ENCODE data around the gene EPHB2. TPM values are rescaled to one million over a fixed set of nuclear protein-coding genes. Genes with fewer than 3 reads are reported as not detected.
"Not testable (repeated sequence)": the region's sequence is repeated elsewhere in the genome, so short reads cannot be mapped to it uniquely, and the experiment has no call there.

EPHB2 gene
- total and polyA plus RNA-seq, 2 experiments from 2014 or later = 1.0 to 5.1 TPM

DNA sequence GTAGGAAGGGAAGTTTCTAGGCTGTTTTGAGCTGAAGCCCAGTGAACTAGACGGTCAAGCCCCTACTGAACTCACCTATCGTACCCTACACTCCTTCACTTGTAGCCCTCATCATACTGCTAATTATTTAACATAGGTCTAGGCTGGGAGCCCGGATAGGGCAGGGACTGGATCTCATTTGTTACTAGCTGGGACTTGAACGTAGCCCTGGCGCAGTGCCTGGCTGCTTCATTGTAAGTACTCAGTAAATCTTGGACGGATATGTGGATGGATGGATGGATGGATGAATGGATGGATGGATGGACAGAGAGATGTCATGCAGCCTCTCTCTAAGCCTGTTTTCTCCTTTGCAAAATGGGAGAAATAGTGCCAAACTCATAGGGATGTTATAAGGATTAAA, 129.2 kb downstream of the EPHB2 start:
- no peak for DNase-seq
- no peak overlapping the region for H3K4me2 ChIP-seq (ENCODE audit: unreplicated experiment)
- no peaks in the 10 kb centered on the region for H3K27me3 ChIP-seq (replicated peaks; ENCODE audit: insufficient read depth)
- TF ChIP-seq EZH2phosphoT487 (IDR thresholded peaks at IDR 0.05; ENCODE audit: insufficient read depth, low read depth) (no peak), EZH2 (IDR thresholded peaks at IDR 0.05; ENCODE audit: insufficient read depth, poor library complexity, severe bottlenecking) (no peak)
- in situ Hi-C loops (cut with MboI) = no loop called here
- no peak overlapping the region for H2AFZ ChIP-seq
- no peak overlapping the region for H3K4me3 ChIP-seq
- no peaks in the 10 kb centered on the region for H3K79me2 ChIP-seq (ENCODE audit: insufficient read depth)
- H4K20me1 ChIP-seq (ENCODE audit: insufficient read depth) = no peaks in the 10 kb centered on the region
- no peak overlapping the region for H3K27ac ChIP-seq
- no peaks in the 10 kb centered on the region for H3K9me2 ChIP-seq (ENCODE audit: insufficient read depth)
- no peak overlapping the region for H3K9ac ChIP-seq
- H3F3A ChIP-seq (ENCODE audit: insufficient read depth) = no peaks in the 10 kb centered on the region
- 82 to 90% methylated on average over 6 of the region's 6 CpGs for WGBS, 2 experiments (ENCODE audit: low coverage in 1 of 2, low lambda C conversion rate in 2 of 2, missing lambda C conversion rate in 2 of 2)
- H3K9me3 ChIP-seq (ENCODE audit: low read depth) = no peaks in the 10 kb centered on the region
- H3K36me3 ChIP-seq (ENCODE audit: low read depth) = no peaks in the 10 kb centered on the region
- H3K4me1 ChIP-seq (ENCODE audit: insufficient read depth) = no peaks in the 10 kb centered on the region

- Histone ChIP-seq H3K27me3 (replicated peaks; ENCODE audit: insufficient read depth) (no peaks in the 10 kb centered on the region), H3K79me2 (ENCODE audit: insufficient read depth) (no peaks in the 10 kb centered on the region), H3K4me3 (no peak overlapping the region), H3F3A (ENCODE audit: insufficient read depth) (no peaks in the 10 kb centered on the region), H3K9ac (no peak overlapping the region), H3K9me2 (ENCODE audit: insufficient read depth) (no peaks in the 10 kb centered on the region), H2AFZ (no peak overlapping the region), H3K27ac (no peak overlapping the region), H3K9me3 (ENCODE audit: low read depth) (no peaks in the 10 kb centered on the region), H3K4me1 (ENCODE audit: insufficient read depth) (no peaks in the 10 kb centered on the region), H3K36me3 (ENCODE audit: low read depth) (no peaks in the 10 kb centered on the region), H4K20me1 (ENCODE audit: insufficient read depth) (no peaks in the 10 kb centered on the region), H3K4me2 (ENCODE audit: unreplicated experiment) (no peak overlapping the region)
- TF ChIP-seq EZH2 (IDR thresholded peaks at IDR 0.05; ENCODE audit: insufficient read depth, poor library complexity, severe bottlenecking) = no peak
- in situ Hi-C loops (cut with MboI) = no loop called here
- DNase-seq = no peak
- whole genome bisulfite sequencing, 2 experiments (ENCODE audit: low coverage in 1 of 2, low lambda C conversion rate in 2 of 2, missing lambda C conversion rate in 2 of 2) = 72 to 73% methylated on average over 3 of the region's 3 CpGs
Measured at GRCh38 chr1:22841142-22841541, 130.5 kb downstream of the EPHB2 start.

GRCh38 chr1:22841860-22842281, 131.2 kb downstream of the EPHB2 start:
- H3K27me3 ChIP-seq (replicated peaks; ENCODE audit: insufficient read depth) = no peaks in the 10 kb centered on the region
- no peak overlapping the region for H3K9ac ChIP-seq
- H4K20me1 ChIP-seq (ENCODE audit: insufficient read depth) = no peaks in the 10 kb centered on the region
- H3K4me3 ChIP-seq = no peak overlapping the region
- TF ChIP-seq EZH2phosphoT487 (IDR thresholded peaks at IDR 0.05; ENCODE audit: insufficient read depth, low read depth) (no peak), EZH2 (IDR thresholded peaks at IDR 0.05; ENCODE audit: insufficient read depth, poor library complexity, severe bottlenecking) (no peak)
- H3K36me3 ChIP-seq (ENCODE audit: low read depth) = no peaks in the 10 kb centered on the region
- H3F3A ChIP-seq (ENCODE audit: insufficient read depth) = no peaks in the 10 kb centered on the region
- H3K9me2 ChIP-seq (ENCODE audit: insufficient read depth) = no peaks in the 10 kb centered on the region
- H3K4me2 ChIP-seq (ENCODE audit: unreplicated experiment) = no peak overlapping the region
- in situ Hi-C loops (cut with MboI) = no loop called here
- H3K9me3 ChIP-seq (ENCODE audit: low read depth) = no peaks in the 10 kb centered on the region
- H3K79me2 ChIP-seq (ENCODE audit: insufficient read depth) = no peaks in the 10 kb centered on the region
- 12 to 18% methylated on average over 8 of the region's 8 CpGs for WGBS, 2 experiments (ENCODE audit: low coverage in 1 of 2, low lambda C conversion rate in 2 of 2, missing lambda C conversion rate in 2 of 2)
- H3K27ac ChIP-seq = no peak overlapping the region
- H2AFZ ChIP-seq = no peak overlapping the region
- H3K4me1 ChIP-seq (ENCODE audit: insufficient read depth) = no peaks in the 10 kb centered on the region
- DNase-seq = peak; percentile 60

- WGBS, 2 experiments (ENCODE audit: low coverage in 1 of 2, low lambda C conversion rate in 2 of 2, missing lambda C conversion rate in 2 of 2) = 93% methylated on average over 11 of the region's 11 CpGs
- H2AFZ ChIP-seq; H3K36me3 ChIP-seq (ENCODE audit: low read depth); H3K4me1 ChIP-seq (ENCODE audit: insufficient read depth); H3K9me3 ChIP-seq (ENCODE audit: low read depth); H4K20me1 ChIP-seq (ENCODE audit: insufficient read depth); H3K27me3 ChIP-seq (replicated peaks; ENCODE audit: insufficient read depth); H3K9me2 ChIP-seq (ENCODE audit: insufficient read depth); DNase-seq; H3K4me3 ChIP-seq; H3K9ac ChIP-seq; H3K4me2 ChIP-seq (ENCODE audit: unreplicated experiment); in situ Hi-C loops (cut with MboI); H3K27ac ChIP-seq; H3F3A ChIP-seq (ENCODE audit: insufficient read depth); H3K79me2 ChIP-seq (ENCODE audit: insufficient read depth): not testable (repeated sequence)
Measured at GRCh38 chr1:22843441-22844183, 133.0 kb downstream of the EPHB2 start.

DNA sequence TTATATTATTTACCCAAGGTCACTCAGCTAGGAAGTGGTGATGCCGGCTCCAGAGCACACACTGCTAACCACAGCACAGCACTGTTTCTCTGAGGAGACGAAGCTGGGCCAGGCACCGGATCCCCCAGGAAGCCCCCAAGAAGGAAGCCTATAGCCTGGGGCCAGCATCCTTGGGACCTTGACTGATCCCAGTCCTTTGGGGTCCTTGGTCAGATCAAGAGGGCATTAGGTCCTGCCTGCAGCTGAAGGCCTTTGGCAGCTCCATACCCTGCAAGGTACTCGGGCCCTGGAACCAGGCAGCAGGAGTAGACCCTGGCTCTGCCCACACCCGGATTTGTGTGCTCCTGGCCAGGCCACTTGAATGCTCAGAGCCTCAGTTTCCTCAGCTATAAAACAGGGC, 134.0 kb downstream of the EPHB2 start:
- no peak overlapping the region for H3K4me2 ChIP-seq (ENCODE audit: unreplicated experiment)
- H3K27me3 ChIP-seq (replicated peaks; ENCODE audit: insufficient read depth) = no peaks in the 10 kb centered on the region
- 76 to 80% methylated on average over 5 of the region's 5 CpGs for WGBS, 2 experiments (ENCODE audit: low coverage in 1 of 2, low lambda C conversion rate in 2 of 2, missing lambda C conversion rate in 2 of 2)
- no peaks in the 10 kb centered on the region for H3K4me1 ChIP-seq (ENCODE audit: insufficient read depth)
- no peak for TF ChIP-seq EZH2 (IDR thresholded peaks at IDR 0.05; ENCODE audit: insufficient read depth, poor library complexity, severe bottlenecking)
- no peak for TF ChIP-seq EZH2phosphoT487 (IDR thresholded peaks at IDR 0.05; ENCODE audit: insufficient read depth, low read depth)
- no peak overlapping the region for H2AFZ ChIP-seq
- no peak overlapping the region for H3K9ac ChIP-seq
- H3K9me3 ChIP-seq (ENCODE audit: low read depth) = no peaks in the 10 kb centered on the region
- H3K9me2 ChIP-seq (ENCODE audit: insufficient read depth) = no peaks in the 10 kb centered on the region
- in situ Hi-C loops (cut with MboI) = no loop called here
- no peaks in the 10 kb centered on the region for H3K79me2 ChIP-seq (ENCODE audit: insufficient read depth)
- no peak overlapping the region for H3K27ac ChIP-seq
- H3K36me3 ChIP-seq (ENCODE audit: low read depth) = no peaks in the 10 kb centered on the region
- no peak overlapping the region for H3K4me3 ChIP-seq
- H4K20me1 ChIP-seq (ENCODE audit: insufficient read depth) = no peaks in the 10 kb centered on the region
- DNase-seq = no peak
- no peaks in the 10 kb centered on the region for H3F3A ChIP-seq (ENCODE audit: insufficient read depth)

Measured in GM23248 (cell line).